ENCODE measurements around the gene IGF2BP2.

Gene IGF2BP2

DNA sequence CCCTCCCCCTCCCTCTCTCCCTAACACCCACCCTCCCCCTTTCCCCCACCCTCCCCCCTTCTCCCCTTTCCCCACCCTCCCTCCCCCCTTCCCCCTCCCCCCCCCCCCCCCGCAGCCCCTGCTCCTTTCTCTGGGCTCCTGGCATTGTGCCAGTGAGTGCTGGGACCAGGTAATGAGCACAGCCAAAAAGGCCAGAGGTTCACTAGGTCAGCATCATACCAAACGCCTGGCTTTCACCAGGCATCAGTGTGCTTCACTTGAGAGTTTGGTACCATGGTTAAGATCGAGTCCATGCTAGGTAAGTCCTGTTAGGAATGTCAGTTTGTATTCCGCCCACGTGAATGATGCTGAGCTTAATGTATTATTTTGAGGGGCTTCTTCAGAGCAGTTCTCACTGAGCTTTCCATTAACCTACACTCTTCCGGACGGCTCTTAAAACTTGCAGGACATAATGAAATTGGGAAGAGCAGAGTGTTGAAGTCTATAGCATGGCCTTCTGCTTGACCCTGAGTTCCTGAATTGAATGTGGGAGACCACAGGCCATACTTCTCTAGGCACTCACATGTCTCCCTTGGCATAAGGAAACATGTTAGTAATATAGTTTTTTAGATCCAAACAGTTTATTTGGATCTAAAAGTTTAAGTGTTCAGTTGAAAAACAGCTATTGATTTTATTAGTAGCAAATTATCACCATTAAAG, 193.2 kb downstream of the IGF2BP2 start:
- peak; percentile 20 for DNase-seq

DNA sequence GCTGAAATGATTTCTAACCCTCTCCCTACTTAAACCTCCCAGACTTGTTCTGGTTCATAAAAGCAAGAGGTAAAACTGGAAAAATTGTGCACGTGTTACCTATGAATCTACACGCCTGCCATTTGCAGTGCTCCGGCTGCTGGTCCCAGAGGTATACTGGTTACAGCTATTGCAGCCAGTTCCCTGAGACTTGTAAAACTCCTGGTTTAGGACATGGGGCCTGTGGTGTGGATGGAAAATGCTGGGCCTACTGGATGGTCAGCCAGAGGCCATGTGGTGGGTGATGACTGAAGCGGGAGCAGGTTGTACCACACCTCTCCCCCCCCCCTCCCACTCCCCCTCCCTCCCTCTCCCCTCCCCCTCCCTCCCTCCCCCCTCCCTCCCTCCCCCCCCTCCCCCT, 193.7 kb downstream of the IGF2BP2 start:
- DNase-seq = no peak

DNA sequence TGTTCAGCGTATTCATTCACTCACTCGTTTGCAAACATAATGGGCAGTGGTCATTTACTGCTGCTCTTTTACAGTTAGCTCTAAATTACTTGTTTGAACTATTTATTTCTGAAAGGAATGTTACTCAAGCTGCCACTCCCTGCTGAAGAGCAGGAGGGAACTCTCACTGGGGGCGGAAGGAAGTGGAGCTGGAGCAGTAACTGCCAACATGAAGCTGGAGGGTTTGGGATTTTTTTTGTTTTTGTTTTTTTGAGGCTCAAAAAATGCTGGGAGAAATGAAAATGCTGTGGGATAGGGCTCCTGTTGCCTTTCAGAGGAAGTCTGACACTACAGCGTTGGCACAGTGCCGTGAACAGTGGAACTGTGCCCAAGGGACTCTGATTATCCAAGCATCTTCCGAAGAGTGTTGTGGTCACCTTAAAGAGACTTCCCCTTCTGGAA, 194.6 kb downstream of the IGF2BP2 start:
- DNase-seq = no peak

DNA sequence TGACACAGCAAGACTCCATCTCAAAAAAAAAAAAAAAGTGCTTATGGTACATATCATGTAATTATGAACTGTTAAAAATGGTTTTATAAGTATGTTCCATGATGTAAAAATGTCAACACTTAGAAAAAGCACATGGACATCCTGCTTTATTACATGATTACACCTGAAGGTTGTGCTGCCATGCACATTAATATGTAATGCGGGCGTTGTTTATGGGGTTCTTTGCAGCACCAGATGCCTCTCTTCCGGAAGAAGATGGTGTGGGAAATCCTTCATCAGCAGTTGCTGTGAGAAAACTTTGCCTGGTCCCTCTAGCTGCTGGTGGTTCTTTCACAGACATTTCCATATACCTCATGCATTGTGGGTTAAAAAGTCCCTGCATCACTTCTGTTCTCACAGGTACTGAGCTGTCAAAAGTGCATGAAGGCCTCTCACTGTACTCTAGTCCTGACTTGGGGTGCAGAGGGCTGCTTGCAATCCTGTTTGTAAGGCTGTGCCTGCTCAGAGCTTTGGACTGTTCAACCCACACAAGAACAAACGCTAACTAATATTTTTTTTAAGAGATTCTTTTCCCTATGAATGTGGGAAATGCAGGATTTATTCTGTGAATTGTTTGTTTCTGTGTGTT, 195.2 kb downstream of the IGF2BP2 start:
- no peak for DNase-seq

DNA sequence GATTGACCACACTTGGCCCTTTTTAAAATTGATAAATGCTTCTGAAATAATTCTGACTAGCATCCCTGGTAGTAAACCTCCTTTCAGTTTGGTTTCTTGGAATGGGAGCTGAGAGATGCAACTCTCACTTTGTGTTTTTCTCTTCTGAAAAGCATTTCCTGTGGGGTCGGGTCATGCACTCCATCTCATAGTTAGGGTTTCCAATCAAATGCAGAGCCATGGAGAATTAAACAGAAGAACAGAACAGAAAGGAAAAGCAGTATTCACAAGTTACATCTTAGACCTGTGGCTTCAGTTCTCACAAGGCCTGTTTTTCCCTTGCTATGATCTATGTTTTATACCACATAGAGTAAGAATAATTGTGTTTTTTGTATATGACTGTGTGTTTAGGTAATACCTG, 199.1 kb downstream of the IGF2BP2 start:
- no peak for DNase-seq

DNA sequence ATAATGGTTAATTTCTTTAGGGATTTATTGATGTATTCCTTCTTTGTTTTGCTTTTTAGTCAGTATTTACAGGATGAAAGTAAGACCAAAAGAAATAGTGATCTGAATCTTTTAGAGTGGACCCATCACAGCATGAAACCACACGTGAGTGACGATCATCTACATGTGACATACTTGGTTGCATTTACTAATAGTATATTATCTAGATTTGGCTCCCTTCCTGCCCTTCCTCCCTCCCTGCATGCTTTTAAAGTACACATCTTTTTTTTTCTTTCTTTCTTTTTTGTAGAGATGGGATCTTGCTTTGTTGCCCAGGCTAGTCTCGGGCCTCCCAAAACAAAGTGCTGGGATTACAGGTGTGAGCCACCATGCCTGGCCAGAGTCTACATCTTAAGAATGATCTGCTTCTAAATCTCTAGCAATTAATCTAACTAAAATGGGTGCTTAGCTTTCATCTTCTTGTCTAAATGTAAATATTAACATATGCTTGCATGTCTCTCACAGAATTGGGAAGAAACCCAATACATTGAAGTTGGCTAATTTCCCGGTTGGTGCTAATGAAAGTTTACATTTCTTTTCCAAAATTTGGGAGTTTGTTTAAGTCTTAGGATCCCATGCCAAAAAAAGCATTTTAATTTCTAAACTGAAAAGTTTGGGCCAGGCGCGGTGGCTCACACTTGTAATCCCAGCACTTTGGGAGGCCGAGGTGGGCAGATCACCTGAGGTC, 200.7 kb downstream of the IGF2BP2 start:
- no peak for DNase-seq

DNA sequence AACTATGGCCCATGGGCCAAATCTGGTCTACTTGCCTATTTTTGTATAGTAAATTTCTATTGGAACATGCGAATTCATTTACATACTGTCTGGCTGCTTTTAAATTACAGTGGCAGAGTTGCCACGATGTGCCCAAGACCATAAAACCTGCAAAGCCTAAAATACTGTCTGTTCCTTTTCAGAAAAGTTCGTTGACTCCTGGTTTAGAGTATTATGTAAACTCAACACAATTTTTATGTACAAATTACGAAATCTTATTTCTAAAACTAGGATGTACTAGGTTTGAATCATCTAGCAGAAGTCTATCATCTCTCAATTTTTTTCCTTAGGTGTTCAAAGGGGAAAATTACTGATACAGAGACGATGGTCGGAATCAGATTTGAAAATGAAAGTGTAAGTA, 211.8 kb downstream of the IGF2BP2 start:
- no peak for DNase-seq

DNA sequence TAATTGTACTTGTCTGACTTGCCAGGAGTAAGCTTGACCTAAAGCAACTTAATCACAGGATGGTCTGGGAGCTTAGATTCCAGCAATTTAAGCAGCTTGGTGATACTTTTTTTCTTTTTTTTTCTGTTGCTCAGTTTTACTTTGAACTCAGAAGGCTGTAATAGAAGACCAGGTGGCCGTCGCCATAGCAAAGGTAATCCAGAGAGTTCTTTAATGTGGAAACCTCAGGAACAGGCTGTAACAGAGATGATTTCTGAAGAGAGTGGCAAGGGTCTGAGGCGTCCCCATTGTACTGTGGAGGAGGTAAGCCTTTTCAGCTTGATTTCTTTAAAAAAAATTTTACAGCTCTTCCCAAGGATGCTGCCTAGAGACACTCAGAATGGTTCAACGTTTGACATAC, 218.6 kb downstream of the IGF2BP2 start:
- DNase-seq = no peak

DNA sequence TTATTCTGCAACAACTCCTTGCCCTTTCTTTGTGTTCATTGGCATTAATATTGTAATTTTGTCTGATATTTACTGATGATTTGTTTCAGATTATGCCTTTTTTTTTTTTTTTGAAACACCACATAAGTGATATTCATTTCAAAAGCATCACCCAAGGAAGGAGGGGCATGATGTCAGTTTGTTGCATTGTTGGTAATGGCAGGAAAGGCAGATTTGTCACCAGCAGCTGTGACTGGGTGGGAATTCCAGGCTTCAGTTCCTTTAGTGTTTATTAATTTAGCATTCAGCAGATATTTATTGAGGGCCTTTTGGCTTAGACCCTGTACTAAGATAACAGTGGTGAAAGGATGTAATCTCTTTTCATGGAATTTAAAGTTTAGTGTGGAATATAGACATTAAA, 219.3 kb downstream of the IGF2BP2 start:
- no peak for DNase-seq

DNA sequence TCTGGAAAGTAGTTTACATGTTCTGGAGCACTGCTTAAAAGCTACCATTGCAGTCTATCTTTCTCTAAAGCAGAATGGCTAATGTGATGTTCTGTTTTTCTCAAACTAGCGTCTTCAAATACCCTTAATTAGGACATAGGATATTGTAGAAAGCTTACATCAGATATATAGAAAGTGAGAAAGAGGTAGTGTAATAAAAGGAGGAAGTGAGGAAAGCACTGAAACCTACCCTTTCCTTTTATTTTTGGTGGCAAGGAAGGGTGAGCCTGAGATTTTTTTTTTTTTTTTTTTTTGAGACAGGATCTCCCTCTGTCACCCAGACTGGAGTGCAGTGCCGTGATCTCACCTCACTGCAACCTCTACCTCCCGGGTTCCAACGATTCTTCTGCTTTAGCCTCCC, 229.3 kb downstream of the IGF2BP2 start:
- DNase-seq = no peak

DNA sequence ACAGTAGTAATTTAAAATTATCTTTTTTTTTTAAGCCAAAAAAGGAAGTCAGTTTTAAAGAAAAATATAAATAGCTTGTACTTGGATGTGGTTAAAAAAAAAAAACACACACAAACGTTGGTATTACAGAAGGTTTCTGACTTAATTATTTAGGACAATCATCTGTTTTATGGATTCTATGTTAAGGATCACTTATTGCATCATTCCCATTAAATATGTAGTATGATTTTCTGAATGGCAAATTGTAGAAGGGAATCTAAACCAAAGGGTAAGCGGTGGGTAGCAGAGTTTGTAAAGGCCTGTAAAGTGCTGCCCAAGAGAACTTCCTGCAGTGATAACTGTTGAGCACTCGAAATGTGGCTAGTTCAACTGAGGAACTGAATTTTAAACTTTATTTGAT, 230.8 kb downstream of the IGF2BP2 start:
- no peak for DNase-seq
